NT2/D1 (cell line): Measurements from ENCODE around the gene CREB3L1.

Experiments
- YY1 ChIP-seq: IDR thresholded peaks from 2 replicates; pipeline ENCODE4 v1.6.1; 2011; ENCODE audit not compliant: insufficient read length, insufficient read depth
- ZNF274 ChIP-seq: IDR thresholded peaks from 2 replicates; pipeline ENCODE4 v1.6.1; 2011; ENCODE audit warnings: mild to moderate bottlenecking, low read depth, low read length

DNA sequence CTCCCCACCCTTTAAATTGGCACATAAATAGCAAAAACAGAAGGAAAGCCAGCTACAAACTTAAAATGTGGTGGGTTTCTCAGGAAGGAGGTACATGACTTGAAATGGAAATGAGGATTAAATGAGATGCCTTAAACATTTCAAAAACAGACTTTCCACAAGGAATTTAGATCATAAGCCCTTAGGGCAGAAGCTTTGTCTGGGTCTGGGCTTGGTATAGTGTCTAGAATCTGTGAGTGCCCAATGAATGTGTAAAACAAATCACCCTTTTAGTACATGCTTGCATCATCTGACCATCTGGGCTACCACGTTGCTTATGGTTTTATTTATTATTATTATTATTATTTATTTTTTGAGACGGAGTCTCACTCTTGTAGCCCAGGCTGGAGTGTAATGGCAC, 37.1 kb upstream of the CREB3L1 start:
- TF ChIP-seq YY1 (no peak), ZNF274 (no peak)
